T1000 (cell line): ENCODE measurements around the gene SAFB2.

ENCODE experiments used
- DNase-seq: peaks from one replicate; lab custom pipeline; 2025; ENCODE audit warnings: mixed read lengths; lab: John Stamatoyannopoulos, UW

The SAFB2 gene

GRCh38 chr19:5622465-5623396, at the start of gene SAFB2, which contains the start of gene SAFB:
SAFB2 (minus strand) TSS chr19:5622776; CDS start chr19:5622715, 61 bp downstream.
SAFB (plus strand) TSS chr19:5623083; CDS start chr19:5623206, 123 bp downstream.
- peak; percentile 99 for DNase-seq

GRCh38 chr19:5671600-5671999, 49.0 kb upstream of the SAFB2 start:
- DNase-seq = no peak

DNA sequence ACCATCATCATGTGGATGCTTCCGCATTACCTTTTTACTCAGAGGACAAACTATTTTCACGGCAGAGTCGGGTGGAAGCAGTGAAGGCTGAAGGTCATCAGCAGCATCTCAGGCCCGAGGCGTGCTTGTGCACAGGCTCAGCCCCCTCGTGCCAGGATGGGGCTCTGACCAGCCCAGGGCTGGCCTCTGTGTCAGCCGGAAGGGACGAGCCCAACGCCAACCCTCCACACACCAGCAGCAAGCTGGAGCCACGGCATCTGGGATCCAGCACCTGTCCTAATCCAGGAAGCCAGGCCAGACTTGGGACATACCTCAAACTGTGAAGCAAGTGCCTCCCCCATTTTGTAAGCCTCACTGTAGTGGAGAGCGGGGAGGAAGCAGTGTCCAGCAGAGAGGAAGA, 46.6 kb upstream of the SAFB2 start:
- DNase-seq = no peak

GRCh38 chr19:5667751-5668271, 45.2 kb upstream of the SAFB2 start:
- DNase-seq = no peak

DNA sequence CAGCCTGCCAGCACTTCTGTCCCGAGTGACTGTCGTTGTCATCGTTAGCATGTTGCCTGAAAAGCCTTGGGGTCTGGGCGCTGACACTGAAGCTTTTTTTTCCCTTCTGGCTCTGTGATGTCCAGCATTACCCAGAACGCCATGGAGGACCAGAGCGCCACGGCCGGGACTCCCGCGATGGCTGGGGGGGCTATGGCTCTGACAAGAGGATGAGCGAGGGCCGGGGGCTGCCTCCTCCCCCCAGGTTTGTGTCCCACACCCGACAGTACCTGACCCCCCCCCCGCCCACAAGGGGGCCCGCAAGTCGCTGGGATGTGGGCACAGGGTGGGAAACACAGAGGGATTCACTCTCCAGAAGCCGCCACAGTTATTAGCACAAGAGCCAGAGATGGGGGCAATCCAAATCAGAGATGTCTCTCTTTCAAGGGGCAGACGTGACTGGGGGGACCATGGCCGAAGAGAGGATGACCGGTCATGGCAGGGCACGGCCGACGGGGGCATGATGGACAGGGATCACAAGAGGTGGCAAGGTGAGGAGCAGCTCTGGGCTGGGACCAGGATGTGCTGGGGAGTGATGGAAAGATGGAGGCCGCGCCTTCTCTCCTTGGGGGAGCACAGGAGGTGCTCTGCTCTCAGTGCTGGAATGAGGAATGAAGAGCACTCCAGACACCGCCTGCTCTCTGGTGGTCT, 44.5 kb upstream of the SAFB2 start:
- no peak for DNase-seq

DNA sequence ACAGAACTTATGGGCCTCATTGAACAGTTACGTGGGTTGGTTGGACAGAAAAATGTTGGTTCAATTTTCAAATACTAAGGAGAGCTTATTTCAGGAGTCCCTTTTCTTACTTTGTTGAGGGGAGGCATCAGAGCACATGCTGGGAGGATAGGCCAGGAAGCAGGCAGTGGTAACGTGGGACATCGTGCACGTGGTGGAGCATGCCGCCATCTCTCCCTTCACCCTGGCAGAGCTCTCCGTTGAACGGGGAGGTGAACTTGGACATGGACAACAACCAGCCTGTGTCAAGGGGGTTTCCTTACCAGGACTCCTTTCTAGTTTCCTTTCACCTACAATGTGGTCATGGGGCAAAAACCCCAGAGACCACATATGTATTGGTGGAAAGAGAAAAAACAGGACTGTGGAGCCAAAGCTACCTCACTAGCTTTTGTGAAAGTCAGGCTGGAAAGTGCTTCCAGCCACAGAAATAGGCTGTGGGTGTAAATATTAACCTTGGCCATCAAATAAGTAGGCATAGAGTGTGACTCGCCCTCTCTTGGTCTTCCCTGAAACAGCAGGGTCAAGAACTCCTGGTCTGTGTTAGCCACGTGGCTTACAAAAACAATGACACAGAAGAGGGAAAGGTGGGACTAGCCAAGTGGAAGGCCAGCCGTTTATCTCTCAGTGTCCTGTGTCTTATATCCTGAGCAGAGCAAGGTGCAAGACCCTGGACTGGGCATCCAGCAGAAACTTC, 43.4 kb upstream of the SAFB2 start:
- DNase-seq = no peak

- no peak for DNase-seq
These were observed 41.9 kb upstream of the SAFB2 start for GRCh38 chr19:5664515-5664914.

GRCh38 chr19:5663904-5664303, 41.3 kb upstream of the SAFB2 start:
- no peak for DNase-seq

DNA sequence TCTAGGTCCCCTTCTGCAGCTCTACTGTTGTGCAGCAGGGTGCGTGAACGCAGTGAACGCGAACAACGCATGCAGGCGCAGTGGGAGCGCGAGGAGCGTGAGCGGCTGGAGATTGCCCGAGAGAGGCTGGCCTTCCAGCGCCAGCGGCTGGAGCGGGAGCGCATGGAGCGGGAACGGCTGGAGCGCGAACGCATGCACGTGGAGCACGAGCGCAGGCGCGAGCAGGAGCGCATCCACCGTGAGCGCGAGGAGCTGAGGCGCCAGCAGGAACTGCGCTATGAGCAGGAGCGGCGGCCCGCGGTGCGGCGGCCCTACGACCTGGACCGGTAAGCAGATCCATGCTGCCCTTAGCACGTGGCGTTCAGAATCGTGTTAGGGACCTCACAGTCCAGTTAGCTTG, 38.9 kb upstream of the SAFB2 start:
- no peak for DNase-seq

- DNase-seq = no peak
These were observed 32.8 kb upstream of the SAFB2 start for GRCh38 chr19:5655412-5655811.

- no peak for DNase-seq
These were observed 32.4 kb upstream of the SAFB2 start for GRCh38 chr19:5654931-5655330.

- no peak for DNase-seq
These were observed 29.7 kb upstream of the SAFB2 start for GRCh38 chr19:5652261-5652660.

GRCh38 chr19:5651361-5651760, 28.8 kb upstream of the SAFB2 start:
- DNase-seq = no peak

DNA sequence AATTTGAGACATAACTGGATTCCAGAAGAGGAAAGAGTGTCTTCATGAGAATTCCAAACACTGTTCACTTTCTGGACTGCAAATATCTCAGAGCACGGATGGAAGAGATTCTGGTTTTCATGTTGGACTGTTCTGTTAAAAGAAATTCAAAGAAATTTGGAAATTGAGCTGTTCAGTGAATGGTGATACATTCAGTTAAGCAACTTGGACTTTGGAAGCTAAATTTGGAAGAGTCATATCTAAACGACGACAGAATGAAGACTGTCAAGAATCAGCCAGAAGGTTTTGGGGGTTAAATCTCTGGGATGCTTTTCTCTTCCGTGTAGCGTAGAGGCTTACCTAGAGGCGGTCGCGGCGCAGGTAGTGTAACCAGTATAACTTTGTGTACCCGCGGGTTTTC, 25.9 kb upstream of the SAFB2 start:
- no peak for DNase-seq

GRCh38 chr19:5646703-5647102, 24.1 kb upstream of the SAFB2 start:
- no peak for DNase-seq

- DNase-seq = no peak
These were observed 22.8 kb upstream of the SAFB2 start for GRCh38 chr19:5645409-5645808.

GRCh38 chr19:5644037-5644436, 21.5 kb upstream of the SAFB2 start:
- no peak for DNase-seq

- no peak for DNase-seq
These were observed 20.5 kb upstream of the SAFB2 start for GRCh38 chr19:5643060-5643459.

GRCh38 chr19:5642204-5642603, 19.6 kb upstream of the SAFB2 start:
- DNase-seq = no peak

DNA sequence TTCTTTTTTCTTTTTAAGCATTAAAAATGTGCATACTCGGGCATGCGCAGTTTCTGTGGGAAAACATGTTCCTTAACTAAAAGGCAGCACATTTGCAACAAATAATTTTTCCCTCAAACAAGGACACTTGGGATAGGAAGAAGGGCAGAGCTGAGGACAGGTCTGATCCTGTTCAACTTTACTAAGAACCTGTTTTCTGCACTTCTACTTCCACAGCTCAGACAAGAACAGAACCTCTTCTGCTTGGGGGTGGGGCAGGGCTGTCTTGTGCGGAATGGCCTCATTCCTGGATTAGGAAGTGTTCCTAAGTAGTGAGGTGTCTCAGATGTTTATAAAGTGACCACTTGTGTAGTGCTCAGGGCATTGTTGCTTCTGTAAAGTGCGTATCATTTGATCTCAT, 18.6 kb upstream of the SAFB2 start:
- no peak for DNase-seq

DNA sequence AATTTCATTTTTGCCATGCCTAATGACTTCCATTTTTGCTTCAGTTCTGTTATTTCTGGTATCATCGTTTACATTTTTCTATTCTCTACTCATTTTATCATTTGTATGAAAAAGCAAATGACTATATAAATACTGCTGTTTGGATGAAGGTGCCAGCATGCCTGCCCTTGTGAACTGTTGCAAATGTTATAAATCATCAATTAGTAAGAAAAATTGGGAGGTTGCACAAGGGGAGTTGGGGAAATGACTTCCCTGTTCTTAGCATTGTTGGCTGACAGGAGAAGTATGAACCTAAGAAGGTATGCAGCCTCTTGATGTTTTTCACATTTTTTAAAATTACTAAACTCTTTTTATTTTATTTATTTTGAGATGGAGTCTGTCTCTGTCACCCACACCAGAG, 15.4 kb upstream of the SAFB2 start:
- no peak for DNase-seq

- no peak for DNase-seq
These were observed 12.9 kb upstream of the SAFB2 start for GRCh38 chr19:5635427-5635826.
